ENCODE results near the gene SFTPD.
"Not testable (repeated sequence)": the region's sequence is repeated elsewhere in the genome, so short reads cannot be mapped to it uniquely, and the experiment has no call there.

The SFTPD gene

DNA sequence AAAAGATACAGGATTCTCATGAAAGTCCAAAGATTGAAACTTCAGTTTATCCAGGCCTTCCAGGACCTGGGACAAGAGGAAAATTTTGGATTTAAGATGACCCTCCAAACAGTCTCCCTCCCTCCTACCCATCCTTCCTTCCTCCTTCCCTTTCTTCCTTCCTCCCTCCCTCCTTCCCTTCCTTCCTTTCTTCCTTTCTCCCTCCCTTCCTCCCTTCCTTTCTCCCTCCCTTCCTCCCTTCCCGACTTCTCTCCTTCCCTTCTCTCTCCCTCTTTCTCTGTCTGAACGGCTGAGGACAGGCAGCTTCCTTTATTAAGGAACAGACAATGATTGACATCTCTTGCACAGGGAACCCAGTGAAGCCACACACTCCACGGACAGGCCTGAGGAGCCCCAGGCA lies 23.3 kb downstream of the SFTPD start:
- Histone ChIP-seq H3K9me3 (ENCODE audit: insufficient read depth, low read length) (no peaks in the 10 kb centered on the region), H3K4me3 (ENCODE audit: low read length) (no peak overlapping the region), H3K4me2 (ENCODE audit: low read length) (no peak overlapping the region), H3K9ac (ENCODE audit: low read length) (no peak overlapping the region), H3K4me1 (ENCODE audit: low read length) (peaks cover 3% of the 10 kb centered on the region; the same call in 1 of the 2 replicates), H3K79me2 (ENCODE audit: low read length) (no peaks in the 10 kb centered on the region), H3K27me3 (ENCODE audit: low read depth, low read length) (peaks cover 1% of the 10 kb centered on the region; the same call in 1 of the 2 replicates), H3K27ac (ENCODE audit: low read length) (no peak overlapping the region), H2AFZ (ENCODE audit: low read depth, low read length) (no peak overlapping the region), H3K36me3 (replicated peaks; ENCODE audit: low read depth, low read length) (no peaks in the 10 kb centered on the region), H4K20me1 (ENCODE audit: insufficient read depth, low read length) (no peaks in the 10 kb centered on the region)
- TF ChIP-seq, protein P1, sequence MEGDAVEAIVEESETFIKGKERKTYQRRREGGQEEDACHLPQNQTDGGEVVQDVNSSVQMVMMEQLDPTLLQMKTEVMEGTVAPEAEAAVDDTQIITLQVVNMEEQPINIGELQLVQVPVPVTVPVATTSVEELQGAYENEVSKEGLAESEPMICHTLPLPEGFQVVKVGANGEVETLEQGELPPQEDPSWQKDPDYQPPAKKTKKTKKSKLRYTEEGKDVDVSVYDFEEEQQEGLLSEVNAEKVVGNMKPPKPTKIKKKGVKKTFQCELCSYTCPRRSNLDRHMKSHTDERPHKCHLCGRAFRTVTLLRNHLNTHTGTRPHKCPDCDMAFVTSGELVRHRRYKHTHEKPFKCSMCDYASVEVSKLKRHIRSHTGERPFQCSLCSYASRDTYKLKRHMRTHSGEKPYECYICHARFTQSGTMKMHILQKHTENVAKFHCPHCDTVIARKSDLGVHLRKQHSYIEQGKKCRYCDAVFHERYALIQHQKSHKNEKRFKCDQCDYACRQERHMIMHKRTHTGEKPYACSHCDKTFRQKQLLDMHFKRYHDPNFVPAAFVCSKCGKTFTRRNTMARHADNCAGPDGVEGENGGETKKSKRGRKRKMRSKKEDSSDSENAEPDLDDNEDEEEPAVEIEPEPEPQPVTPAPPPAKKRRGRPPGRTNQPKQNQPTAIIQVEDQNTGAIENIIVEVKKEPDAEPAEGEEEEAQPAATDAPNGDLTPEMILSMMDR (IDR thresholded peaks at IDR 0.05; ENCODE audit: low read depth, low read length) = no peak
- TF ChIP-seq EZH2phosphoT487 (IDR thresholded peaks at IDR 0.05; ENCODE audit: low read depth) = no peak

GRCh38 chr10:79923669-79924068 lies 25.2 kb downstream of the SFTPD start:
- H3K4me3 ChIP-seq (ENCODE audit: low read length) = no peak overlapping the region
- peaks cover 3% of the 10 kb centered on the region for H3K4me1 ChIP-seq (ENCODE audit: low read length)
- no peaks in the 10 kb centered on the region for H4K20me1 ChIP-seq (ENCODE audit: insufficient read depth, low read length)
- no peak overlapping the region for H3K27ac ChIP-seq (ENCODE audit: low read length)
- no peaks in the 10 kb centered on the region for H3K36me3 ChIP-seq (replicated peaks; ENCODE audit: low read depth, low read length)
- H3K4me2 ChIP-seq (ENCODE audit: low read length) = no peak overlapping the region
- H2AFZ ChIP-seq (ENCODE audit: low read depth, low read length) = no peak overlapping the region
- no peaks in the 10 kb centered on the region for H3K79me2 ChIP-seq (ENCODE audit: low read length)
- H3K27me3 ChIP-seq (ENCODE audit: low read depth, low read length) = peaks cover 3% of the 10 kb centered on the region; the same call in 1 of the 2 replicates
- TF ChIP-seq, protein P1 (IDR thresholded peaks at IDR 0.05; ENCODE audit: low read depth, low read length) = no peak
- TF ChIP-seq EZH2phosphoT487 (IDR thresholded peaks at IDR 0.05; ENCODE audit: low read depth) = no peak
- no peaks in the 10 kb centered on the region for H3K9me3 ChIP-seq (ENCODE audit: insufficient read depth, low read length)
- no peak overlapping the region for H3K9ac ChIP-seq (ENCODE audit: low read length)

GRCh38 chr10:79923145-79923544 lies 25.8 kb downstream of the SFTPD start:
- Histone ChIP-seq H3K4me3 (ENCODE audit: low read length) (no peak overlapping the region), H4K20me1 (ENCODE audit: insufficient read depth, low read length) (no peaks in the 10 kb centered on the region), H3K27me3 (ENCODE audit: low read depth, low read length) (peaks cover 3% of the 10 kb centered on the region; the same call in 1 of the 2 replicates), H3K4me1 (ENCODE audit: low read length) (peaks cover 8% of the 10 kb centered on the region), H3K9ac (ENCODE audit: low read length) (no peak overlapping the region), H3K79me2 (ENCODE audit: low read length) (no peaks in the 10 kb centered on the region), H3K36me3 (replicated peaks; ENCODE audit: low read depth, low read length) (no peaks in the 10 kb centered on the region), H3K9me3 (ENCODE audit: insufficient read depth, low read length) (no peaks in the 10 kb centered on the region), H3K27ac (ENCODE audit: low read length) (no peak overlapping the region), H2AFZ (ENCODE audit: low read depth, low read length) (no peak overlapping the region), H3K4me2 (ENCODE audit: low read length) (no peak overlapping the region)
- TF ChIP-seq, protein P1 (IDR thresholded peaks at IDR 0.05; ENCODE audit: low read depth, low read length) = no peak
- TF ChIP-seq EZH2phosphoT487 (IDR thresholded peaks at IDR 0.05; ENCODE audit: low read depth) = no peak

DNA sequence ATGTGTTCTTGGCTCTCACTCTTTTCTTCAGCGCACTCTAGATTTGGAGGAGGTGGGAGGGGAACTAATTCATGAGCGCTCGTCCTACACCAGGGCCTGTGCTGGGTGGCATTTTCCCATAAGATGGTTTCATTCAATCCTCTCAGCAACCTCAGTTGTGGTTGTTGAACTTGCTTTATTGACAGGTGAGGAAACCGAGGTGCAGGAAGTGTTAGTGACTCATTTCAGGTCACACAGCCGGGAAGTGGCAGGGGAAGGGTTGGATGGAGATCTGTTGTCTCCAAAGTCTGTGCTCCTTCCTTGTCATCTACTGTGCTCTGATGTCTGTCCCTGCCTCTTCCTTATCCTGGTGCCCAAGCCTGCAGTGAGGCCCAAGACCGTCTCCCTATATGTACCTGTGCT lies 26.9 kb downstream of the SFTPD start:
- H3K27ac ChIP-seq (ENCODE audit: low read length); H3K27me3 ChIP-seq (ENCODE audit: low read depth, low read length); H3K4me2 ChIP-seq (ENCODE audit: low read length); H3K9ac ChIP-seq (ENCODE audit: low read length); H2AFZ ChIP-seq (ENCODE audit: low read depth, low read length); H3K9me3 ChIP-seq (ENCODE audit: insufficient read depth, low read length); H3K4me3 ChIP-seq (ENCODE audit: low read length); H3K79me2 ChIP-seq (ENCODE audit: low read length); H4K20me1 ChIP-seq (ENCODE audit: insufficient read depth, low read length); H3K36me3 ChIP-seq (replicated peaks; ENCODE audit: low read depth, low read length): not testable (repeated sequence)
- peaks cover 16% of the 10 kb centered on the region for H3K4me1 ChIP-seq (ENCODE audit: low read length)

- H3K9ac ChIP-seq (ENCODE audit: low read length); H3K27ac ChIP-seq (ENCODE audit: low read length); H3K79me2 ChIP-seq (ENCODE audit: low read length); H2AFZ ChIP-seq (ENCODE audit: low read depth, low read length); H3K4me3 ChIP-seq (ENCODE audit: low read length); H3K4me2 ChIP-seq (ENCODE audit: low read length); H3K9me3 ChIP-seq (ENCODE audit: insufficient read depth, low read length); H3K27me3 ChIP-seq (ENCODE audit: low read depth, low read length); H3K36me3 ChIP-seq (replicated peaks; ENCODE audit: low read depth, low read length); H4K20me1 ChIP-seq (ENCODE audit: insufficient read depth, low read length): not testable (repeated sequence)
- peaks cover 21% of the 10 kb centered on the region for H3K4me1 ChIP-seq (ENCODE audit: low read length)
These were observed 33.1 kb downstream of the SFTPD start for GRCh38 chr10:79915838-79916237.
